H1 (cell line): Measurements from ENCODE around the gene UBASH3B. TPM values are rescaled to one million over a fixed set of nuclear protein-coding genes. Genes with fewer than 3 reads are reported as not detected.

Experiments
- CTCF ChIA-PET: fragments of 300-600 bp; sonication (Branson Sonifier 250); formaldehyde crosslinking; loops from one replicate; lab custom pipeline; 2021; ENCODE audit not compliant: partially characterized antibody; lab: Charles Lee
- POLR2A ChIA-PET: fragments of 300-600 bp; sonication (Branson Sonifier 250); formaldehyde crosslinking; loops from one replicate; lab custom pipeline; 2021; ENCODE audit warnings: inconsistent platforms; ENCODE audit not compliant: partially characterized antibody; lab: Charles Lee
- DNase-seq, 2 experiments: peaks; one replicate each; pipeline versions ENCODE4 v3.0.0 to v3.0.0-alpha.2; 2010 to 2022; ENCODE audit warnings: low spot score in 2 of 2, low read depth in 1 of 2, mixed read lengths in 1 of 2
- FAIRE-seq: peaks from 2 replicates; lab custom pipeline; 2011; peaks lifted over from hg19 to GRCh38; lab: Jason Lieb, UNC
- H2AFZ ChIP-seq: 2 replicates; pipeline ENCODE4 v1.8.1; 2012; ENCODE audit warnings: low read length, inconsistent platforms
- H2AK5ac ChIP-seq: 2 replicates; pipeline ENCODE4 v1.6.1; 2013; ENCODE audit warnings: low read depth, low read length
- H2BK120ac ChIP-seq: replicated peaks from 2 replicates; pipeline ENCODE3; 2013; ENCODE audit warnings: low read depth, low read length, inconsistent platforms
- H2BK12ac ChIP-seq: 2 replicates; pipeline ENCODE4 v1.6.1; 2013; ENCODE audit warnings: low read depth, low read length
- H2BK15ac ChIP-seq: 2 replicates; pipeline ENCODE4 v1.6.1; 2013; ENCODE audit warnings: low read length
- H2BK20ac ChIP-seq: 2 replicates; pipeline ENCODE4 v1.6.1; 2013; ENCODE audit warnings: low read length
- H2BK5ac ChIP-seq: 2 replicates; pipeline ENCODE4 v1.6.1; 2013; ENCODE audit warnings: low read depth, low read length
- H3K14ac ChIP-seq: 2 replicates; pipeline ENCODE4 v1.6.1; 2013; ENCODE audit warnings: inconsistent platforms; ENCODE audit not compliant: insufficient read length
- H3K18ac ChIP-seq: 2 replicates; pipeline ENCODE4 v1.6.1; 2013; ENCODE audit warnings: low read length; ENCODE audit errors: extremely low read depth
- H3K23ac ChIP-seq: 2 replicates; pipeline ENCODE4 v1.6.1; 2013; ENCODE audit warnings: inconsistent platforms; ENCODE audit not compliant: insufficient read length
- H3K23me2 ChIP-seq: 2 replicates; pipeline ENCODE4 v1.6.1; 2013; ENCODE audit warnings: low read depth, low read length
- H3K27ac ChIP-seq: 2 replicates; pipeline ENCODE4 v1.6.1; 2011; ENCODE audit warnings: low read depth, low read length, inconsistent platforms
- H3K27me3 ChIP-seq, 4 experiments: replicated peaks in 1 of 4; 1 replicate in 1 of 4; 2 replicates in 3 of 4; pipeline versions ENCODE4 v1.6.1 to v1.8.1; 2011 to 2013; ENCODE audit warnings: low read length in 3 of 4, mild to moderate bottlenecking in 3 of 4, inconsistent platforms in 2 of 4, mixed read lengths in 2 of 4, moderate library complexity in 1 of 4; ENCODE audit not compliant: control insufficient read depth in 3 of 4, insufficient read depth in 3 of 4; ENCODE audit errors: extremely low read depth in 1 of 4
- H3K36me3 ChIP-seq, 4 experiments: 2 replicates each; pipeline versions ENCODE4 v1.6.1 to v1.8.1; 2011 to 2013; ENCODE audit warnings: mild to moderate bottlenecking in 4 of 4, low read length in 3 of 4, moderate library complexity in 2 of 4, control low read depth in 1 of 4, inconsistent platforms in 1 of 4; ENCODE audit not compliant: insufficient read depth in 4 of 4, control insufficient read depth in 2 of 4
- H3K4ac ChIP-seq: replicated peaks from 2 replicates; pipeline ENCODE3; 2013; ENCODE audit warnings: low read length, low read depth, mixed read lengths, inconsistent platforms; ENCODE audit not compliant: insufficient read length
- H3K4me1 ChIP-seq, 4 experiments: replicated peaks in 1 of 4; 1 replicate in 1 of 4; 2 replicates in 3 of 4; pipeline versions ENCODE4 v1.6.1 to v1.8.1; 2011 to 2013; ENCODE audit warnings: low read length in 3 of 4, inconsistent platforms in 2 of 4, mixed read lengths in 1 of 4; ENCODE audit not compliant: insufficient read depth in 4 of 4, control insufficient read depth in 3 of 4
- H3K4me2 ChIP-seq, 2 experiments: 2 replicates each; pipeline versions ENCODE4 v1.6.1 to v1.8.1; 2011 to 2013; ENCODE audit warnings: low read depth in 2 of 2, low read length in 2 of 2, control low read depth in 1 of 2, inconsistent platforms in 1 of 2, mild to moderate bottlenecking in 1 of 2; ENCODE audit not compliant: insufficient read depth in 1 of 2
- H3K4me3 ChIP-seq, 4 experiments: fragments of 200-600, 300-600 bp in 1 of 4; sonication (generic), shearing (Covaris generic), sonication (Bioruptor Twin) in 1 of 4; 2 replicates each; pipeline versions ENCODE4 v1.5.1 to v1.8.1; 2011 to 2016; ENCODE audit warnings: low read length in 4 of 4, low read depth in 3 of 4, control low read depth in 2 of 4, inconsistent platforms in 2 of 4, mild to moderate bottlenecking in 2 of 4, mixed read lengths in 1 of 4, moderate library complexity in 1 of 4; ENCODE audit not compliant: insufficient read depth in 2 of 4; ENCODE audit errors: extremely low read depth in 1 of 4
- H3K56ac ChIP-seq: replicated peaks from 2 replicates; pipeline ENCODE3; 2013; ENCODE audit warnings: low read depth, mild to moderate bottlenecking, mixed read lengths, low read length, inconsistent platforms; ENCODE audit not compliant: insufficient read length
- H3K79me1 ChIP-seq: 2 replicates; pipeline ENCODE4 v1.6.1; 2013; ENCODE audit warnings: low read depth, low read length, control low read depth
- H3K79me2 ChIP-seq, 2 experiments: 2 replicates each; pipeline versions ENCODE4 v1.6.1 to v1.8.1; 2012 to 2013; ENCODE audit warnings: low read length in 2 of 2, mild to moderate bottlenecking in 2 of 2, inconsistent platforms in 1 of 2; ENCODE audit not compliant: insufficient read depth in 2 of 2, control insufficient read depth in 1 of 2
- H3K9ac ChIP-seq, 4 experiments: replicated peaks in 1 of 4; 1 replicate in 1 of 4; 2 replicates in 3 of 4; pipeline versions ENCODE4 v1.6.1 to v1.8.1; 2011 to 2013; ENCODE audit warnings: low read depth in 3 of 4, low read length in 3 of 4, control low read depth in 2 of 4, mild to moderate bottlenecking in 2 of 4, moderate library complexity in 2 of 4, inconsistent platforms in 1 of 4; ENCODE audit errors: extremely low read depth in 1 of 4
- H3K9me3 ChIP-seq, 2 experiments: 2 replicates each; pipeline versions ENCODE4 v1.6.1 to v1.8.1; 2012 to 2013; ENCODE audit warnings: mild to moderate bottlenecking in 2 of 2, moderate library complexity in 2 of 2, control low read depth in 1 of 2, inconsistent platforms in 1 of 2, low read depth in 1 of 2, low read length in 1 of 2, mixed read lengths in 1 of 2; ENCODE audit not compliant: insufficient read depth in 2 of 2
- H4K20me1 ChIP-seq, 2 experiments: replicated peaks in 1 of 2; 2 replicates each; pipeline versions ENCODE3 to v1.8.1; 2011 to 2013; ENCODE audit warnings: inconsistent platforms in 2 of 2, low read length in 2 of 2, mild to moderate bottlenecking in 1 of 2; ENCODE audit not compliant: insufficient read depth in 2 of 2, control insufficient read depth in 1 of 2
- H4K5ac ChIP-seq: 2 replicates; pipeline ENCODE4 v1.6.1; 2013; ENCODE audit warnings: low read length, low read depth, mixed read lengths, inconsistent platforms; ENCODE audit not compliant: insufficient read length
- H4K8ac ChIP-seq: 2 replicates; pipeline ENCODE4 v1.8.0; 2013; ENCODE audit warnings: mild to moderate bottlenecking, moderate library complexity, low read length, inconsistent platforms; ENCODE audit not compliant: insufficient read depth; ENCODE audit errors: extremely low read depth
- H4K91ac ChIP-seq: replicated peaks from 2 replicates; pipeline ENCODE3; 2013; ENCODE audit warnings: low read length, mixed read lengths, inconsistent platforms; ENCODE audit not compliant: insufficient read length
- ATF3 ChIP-seq: IDR thresholded peaks from 2 replicates; pipeline ENCODE4 v1.6.1; 2011; ENCODE audit warnings: low read depth, mild to moderate bottlenecking, low read length; ENCODE audit not compliant: insufficient read depth
- BCL11A ChIP-seq, 2 experiments: IDR thresholded peaks; one replicate each; pipeline ENCODE4 v1.6.1; 2011; ENCODE audit warnings: low read depth in 2 of 2, low read length in 2 of 2, mild to moderate bottlenecking in 2 of 2
- CBX5 ChIP-seq: fragments of 300-800, 300-1000 bp; sonication (generic); IDR thresholded peaks from 2 replicates; pipeline ENCODE4 v1.7.1; 2016; ENCODE audit warnings: antibody characterized with exemption, low read length, low read depth
- CHD2 ChIP-seq: IDR thresholded peaks from 2 replicates; pipeline ENCODE4 v1.6.1; 2012; ENCODE audit warnings: low read length, improper control_type of control experiment
- FOSL1 ChIP-seq: IDR thresholded peaks from 2 replicates; pipeline ENCODE4 v1.6.1; 2011; ENCODE audit warnings: mild to moderate bottlenecking, low read depth, low read length, moderate library complexity; ENCODE audit not compliant: insufficient read depth
- HDAC2 ChIP-seq, 2 experiments: fragments of 300-600 bp in 1 of 2; sonication (generic) in 1 of 2; IDR thresholded peaks; 2 replicates each; pipeline ENCODE4 v1.6.1; 2011 to 2012; ENCODE audit warnings: low read depth in 2 of 2, low read length in 2 of 2, mild to moderate bottlenecking in 2 of 2, moderate library complexity in 2 of 2, borderline replicate concordance in 1 of 2, inconsistent platforms in 1 of 2
- NANOG ChIP-seq: IDR thresholded peaks from 2 replicates; pipeline ENCODE4 v1.6.1; 2011; ENCODE audit warnings: low read length, low read depth, mild to moderate bottlenecking, inconsistent platforms; ENCODE audit not compliant: insufficient read depth, poor library complexity, severe bottlenecking
- NRF1 ChIP-seq: IDR thresholded peaks from 2 replicates; pipeline ENCODE4 v1.6.1; 2011; ENCODE audit warnings: mild to moderate bottlenecking, low read depth, low read length, improper control_type of control experiment
- RAD21 ChIP-seq, 2 experiments: IDR thresholded peaks in 1 of 2; conservative IDR thresholded peaks in 1 of 2; 2 replicates each; pipeline ENCODE4 v1.6.1; 2011; ENCODE audit warnings: low read depth in 2 of 2, low read length in 2 of 2, improper control_type of control experiment in 1 of 2, inconsistent platforms in 1 of 2, mild to moderate bottlenecking in 1 of 2, moderate library complexity in 1 of 2
- SIRT6 ChIP-seq: IDR thresholded peaks from one replicate; pipeline ENCODE4 v1.7.1; 2012; ENCODE audit warnings: low read length, inconsistent platforms
- TBP ChIP-seq: IDR thresholded peaks from 2 replicates; pipeline ENCODE4 v1.6.1; 2011; ENCODE audit warnings: low read depth, low read length, improper control_type of control experiment
- WGBS, 2 experiments: shearing (Covaris generic) in 1 of 2; methylation state at CpG; one replicate each; pipeline versions ENCODE4 v1.1.6 to v1.1.7; 2013 to 2015; ENCODE audit warnings: low lambda C conversion rate in 2 of 2, mixed read lengths in 2 of 2, inconsistent platforms in 1 of 2, low coverage in 1 of 2, missing lambda C conversion rate in 1 of 2; ENCODE audit not compliant: insufficient replicate concordance in 2 of 2, insufficient coverage in 1 of 2, insufficient read length in 1 of 2; ENCODE audit errors: extremely low coverage in 1 of 2, missing lambda C conversion rate in 1 of 2; 5-methylcytosine and 5-hydroxymethylcytosine counted together
- polyA plus RNA-seq, 7 experiments: library from polyadenylated mRNA; depleted of rRNA in 3 of 7; stranded (reverse) in 5 of 7; unstranded in 2 of 7; fragments of >200 nt in 5 of 7; fragments of 200-250 nt in 2 of 7; gene quantifications; 1 replicate in 5 of 7; 2 replicates in 1 of 7; 4 replicates in 1 of 7; pipeline versions ENCODE4 v1.2.1 to v1.2.3, GENCODE V29; 2011 to 2013; ENCODE audit warnings: missing spikeins in 2 of 7, mixed read lengths in 2 of 7
- total RNA-seq: library from RNA; stranded (reverse); fragmentation: NEBNext Ultra II Directional; extraction: Animal tissue kit (Norgen Biotek cat#: 25700); gene quantifications from 2 replicates; pipeline ENCODE4 v1.2.1, GENCODE V29; 2021

UBASH3B gene
- total and polyA plus RNA-seq, 2 of the 8 experiments (the other 6 are each of a cell fraction or from before 2014, with no cell fraction given), result 7.5 to 9.5 TPM

- Histone ChIP-seq H3K14ac (no peak overlapping the region), H3K4me2 (no peak overlapping the region), H3K36me3 (peaks cover 0 to 4% (median 0%) of the 10 kb centered on the region in 4 experiments; a peak in 1 of 8 replicates), H3K18ac (no peak overlapping the region), H2BK12ac (no peak overlapping the region), H3K79me1 (no peaks in the 10 kb centered on the region), H2BK120ac (no peak overlapping the region), H3K56ac (no peak overlapping the region), H4K5ac (no peak overlapping the region), H2AFZ (no peak overlapping the region), H3K27me3 (no peaks in the 10 kb centered on the region), H3K4me3 (no peak overlapping the region), H3K27ac (no peak overlapping the region), H3K9ac (no peak overlapping the region), H2BK5ac (no peak overlapping the region), H4K20me1 (no peaks in the 10 kb centered on the region), H2BK15ac (no peak overlapping the region; the same call in 1 of the 2 replicates), H3K4me1 (no peaks in the 10 kb centered on the region), H2BK20ac (no peak overlapping the region), H3K23ac (no peak overlapping the region), H3K79me2 (no peaks in the 10 kb centered on the region), H3K4ac (no peak overlapping the region), H4K91ac (no peak overlapping the region), H3K9me3 (no peaks in the 10 kb centered on the region), H3K23me2 (no peaks in the 10 kb centered on the region), H4K8ac (no peak overlapping the region), H2AK5ac (no peak overlapping the region)
- WGBS, 2 experiments, result 68% methylated on average over 11 of the region's 11 CpGs; no CpG with 5 or more reads in 1 of the 2 experiments
- ChIA-PET CTCF (interaction anchor here (0.6 to 24.9 kb wide), 41 partner anchors 7 to 421 kb away, joined by 3 to 356 read pairs (median 5); partner anchors contain the start of gene CRTAM), POLR2A (interaction anchor here (0.9 kb wide), 1 partner anchor 9 kb away, joined by 4 read pairs; no protein-coding TSS in a partner anchor)
- DNase-seq (peak in 1 of 2 experiments; percentile 92), FAIRE-seq (no peak)
- no peak for TF ChIP-seq BCL11A (IDR thresholded peaks at IDR 0.05; ENCODE audit: low read depth in 2 of 2, low read length in 2 of 2)
- TF ChIP-seq RAD21 (IDR thresholded peaks at IDR 0.05 in 1 of 2, conservative IDR thresholded peaks at IDR 0.05 in 1 of 2; ENCODE audit: low read depth in 2 of 2, low read length in 2 of 2), result peak; percentile 83 to 85
- no peak for TF ChIP-seq TBP
- TF ChIP-seq NANOG, result no peak
- TF ChIP-seq SIRT6, result no peak
- no peak for TF ChIP-seq ATF3
- no peak for TF ChIP-seq NRF1
- TF ChIP-seq HDAC2 (IDR thresholded peaks at IDR 0.05; ENCODE audit: borderline replicate concordance in 1 of 2, low read depth in 2 of 2, low read length in 2 of 2), result no peak
- TF ChIP-seq FOSL1, result no peak
- TF ChIP-seq CHD2, result no peak
- TF ChIP-seq CBX5, result no peak
Measured at GRCh38 chr11:122796128-122796717, 140.7 kb downstream of the UBASH3B start.
